Kidney (tissue), 14 donors: ENCODE data around the gene LTA4H. TPM values are rescaled to one million over a fixed set of nuclear protein-coding genes. Genes with fewer than 3 reads are reported as not detected.

Experiments
- DNase-seq, 5 donors: peaks; one replicate each; pipeline ENCODE4 v3.0.0-alpha.2; 2013 to 2020
- FAIRE-seq: peaks from 2 replicates; lab custom pipeline; 2012; peaks lifted over from hg19 to GRCh38; lab: Jason Lieb, UNC
- H3K27ac ChIP-seq, 2 donors: one replicate each; pipeline ENCODE4 v1.7.0; 2013; ENCODE audit warnings: low read depth in 2 of 2, low read length in 2 of 2, inconsistent platforms in 1 of 2
- H3K27me3 ChIP-seq: one replicate; pipeline ENCODE4 v1.7.1; 2013; ENCODE audit warnings: low read length, inconsistent platforms; ENCODE audit not compliant: control insufficient read depth, insufficient read depth
- H3K36me3 ChIP-seq, 3 donors: one replicate each; pipeline versions ENCODE4 v1.7.0 to v1.7.1; 2013; ENCODE audit warnings: low read length in 3 of 3, control low read depth in 1 of 3, inconsistent platforms in 1 of 3; ENCODE audit not compliant: insufficient read depth in 3 of 3, control insufficient read depth in 2 of 3
- H3K4me1 ChIP-seq, 3 donors: one replicate each; pipeline versions ENCODE4 v1.7.0 to v1.7.1; 2013; ENCODE audit warnings: low read length in 3 of 3, inconsistent platforms in 1 of 3, low read depth in 1 of 3; ENCODE audit not compliant: control insufficient read depth in 2 of 3, insufficient read depth in 2 of 3
- H3K4me3 ChIP-seq, 3 donors: one replicate each; pipeline versions ENCODE4 v1.7.0 to v1.8.1; 2013; ENCODE audit warnings: low read length in 3 of 3, control low read depth in 1 of 3, inconsistent platforms in 1 of 3
- H3K9ac ChIP-seq, 3 donors: one replicate each; pipeline versions ENCODE4 v1.7.0 to v1.7.1; 2013; ENCODE audit warnings: low read length in 3 of 3, control low read depth in 1 of 3, inconsistent platforms in 1 of 3
- H3K9me3 ChIP-seq, 3 donors: one replicate each; pipeline versions ENCODE4 v1.7.0 to v1.7.1; 2013; ENCODE audit warnings: low read length in 3 of 3, control low read depth in 1 of 3, inconsistent platforms in 1 of 3; ENCODE audit not compliant: control insufficient read depth in 2 of 3, insufficient read depth in 1 of 3
- CTCF ChIP-seq: IDR thresholded peaks from 3 replicates; pipeline ENCODE4 v1.5.1; 2012; ENCODE audit warnings: mild to moderate bottlenecking, moderate library complexity, borderline replicate concordance; ENCODE audit not compliant: insufficient read depth; ENCODE audit errors: extremely low read depth
- intact Hi-C: fragments of 100-400 bp; cut with DNase I; formaldehyde crosslinking; loops from one replicate; pipeline ENCODE4 v1.11.1; 2022
- polyA plus RNA-seq: library from polyadenylated mRNA; stranded (reverse); fragments of 350-450 nt; fragmentation: Illumina TruSeq; extraction: RNeasy Lipid Tissue Mini Kit (QIAGEN cat#74804); gene quantifications from one replicate; pipeline ENCODE4 v1.2.3, GENCODE V29; 2014; ENCODE audit warnings: low read depth, low replicate concordance; ENCODE audit not compliant: insufficient read depth
- total RNA-seq: library from RNA; stranded (reverse); fragmentation: NEBNext Ultra II Directional; extraction: Animal tissue kit (Norgen Biotek cat#: 25700); gene quantifications from one replicate; pipeline ENCODE4 v1.2.1, GENCODE V29; 2021
- donor health status: control.
- donor health status: control.
- donor health status: control.
- donor health status: control.
- donor health status: control.
- donor health status: DM: yes; HTN: yes; CAD: no.
- donor health status: Normal renal cell carcinoma (clear cell type).

Gene LTA4H
- total and polyA plus RNA-seq, 2 donors from 2014 or later: 56.5 to 57.4 TPM

GRCh38 chr12:96063046-96063445 lies 27.7 kb upstream of the LTA4H start:
- no peak overlapping the region for H3K27ac ChIP-seq
- intact Hi-C loops: loop anchor here (10.0 kb wide), 1 partner anchor 152 kb away; no protein-coding TSS in a partner anchor
- H3K9me3 ChIP-seq: no peaks in the 10 kb centered on the region
- FAIRE-seq (no peak), DNase-seq (peak in 1 of 5 donors; percentile 13)
- H3K4me1 ChIP-seq: no peaks in the 10 kb centered on the region
- H3K4me3 ChIP-seq: no peak overlapping the region
- no peak overlapping the region for H3K9ac ChIP-seq
- no peaks in the 10 kb centered on the region for H3K27me3 ChIP-seq
- peak; percentile 6 for TF ChIP-seq CTCF
- H3K36me3 ChIP-seq: no peaks in the 10 kb centered on the region

- no peaks in the 10 kb centered on the region for H3K9me3 ChIP-seq
- FAIRE-seq: no peak
These were observed 26.6 kb upstream of the LTA4H start for GRCh38 chr12:96061864-96062453.

GRCh38 chr12:96061323-96061722 lies 25.9 kb upstream of the LTA4H start:
- H3K9me3 ChIP-seq: peaks cover 0 to 5% (median 0%) of the 10 kb centered on the region in 3 donors
- FAIRE-seq (no peak), DNase-seq (no peak)
- no peaks in the 10 kb centered on the region for H3K36me3 ChIP-seq
- H3K4me3 ChIP-seq: no peak overlapping the region
- H3K9ac ChIP-seq: no peak overlapping the region
- TF ChIP-seq CTCF: no peak
- no peaks in the 10 kb centered on the region for H3K27me3 ChIP-seq
- H3K27ac ChIP-seq: no peak overlapping the region
- H3K4me1 ChIP-seq: no peaks in the 10 kb centered on the region
- intact Hi-C loops: loop anchor here (10.0 kb wide), 1 partner anchor 153 kb away; no protein-coding TSS in a partner anchor

More at GRCh38 chr12:96061864-96062453, 26.6 kb upstream of the LTA4H start:
- peak in 4 of 5 donors; percentile 64 to 89 (median 76) for DNase-seq
- no peak overlapping the region for H3K4me3 ChIP-seq
- no peaks in the 10 kb centered on the region for H3K4me1 ChIP-seq
- no peak overlapping the region for H3K9ac ChIP-seq
- H3K27ac ChIP-seq: no peak overlapping the region
- intact Hi-C loops: loop anchor here (10.0 kb wide), 1 partner anchor 153 kb away; no protein-coding TSS in a partner anchor
- peak; percentile 83 for TF ChIP-seq CTCF
- H3K27me3 ChIP-seq: no peaks in the 10 kb centered on the region
- H3K36me3 ChIP-seq: no peaks in the 10 kb centered on the region
